MM.1S (cell line): ENCODE data around the gene CCDC63.
"Not testable (repeated sequence)": the region's sequence is repeated elsewhere in the genome, so short reads cannot be mapped to it uniquely, and the experiment has no call there.

ENCODE experiments used
- DNase-seq: peaks from one replicate; pipeline ENCODE4 v3.0.0-alpha.2; 2015
- H2AFZ ChIP-seq: fragments of 300-600 bp; sonication (generic); 2 replicates; pipeline ENCODE4 v1.6.0; 2016; ENCODE audit warnings: antibody characterized with exemption, low read length
- H3F3A ChIP-seq: fragments of 300-600 bp; sonication (generic); 2 replicates; pipeline ENCODE4 v1.6.1; 2016; ENCODE audit warnings: mild to moderate bottlenecking, antibody characterized with exemption, low read length, moderate library complexity, mixed read lengths; ENCODE audit not compliant: insufficient read depth
- H3K27ac ChIP-seq: fragments of 300-600 bp; sonication (generic); 2 replicates; pipeline ENCODE4 v1.5.1; 2016; ENCODE audit warnings: mild to moderate bottlenecking, low read length
- H3K27me3 ChIP-seq: fragments of 300-600 bp; sonication (generic); replicated peaks from 2 replicates; pipeline ENCODE4 v1.6.0; 2016; ENCODE audit warnings: low read length; ENCODE audit not compliant: insufficient read depth
- H3K36me3 ChIP-seq: fragments of 300-600 bp; sonication (generic); replicated peaks from 2 replicates; pipeline ENCODE4 v1.6.1; 2016; ENCODE audit warnings: mild to moderate bottlenecking, low read length, mixed read lengths; ENCODE audit not compliant: insufficient read depth
- H3K4me1 ChIP-seq: fragments of 300-600 bp; sonication (generic); 2 replicates; pipeline ENCODE4 v1.6.1; 2016; ENCODE audit warnings: low read length, mixed read lengths
- H3K4me2 ChIP-seq: fragments of 300-600 bp; sonication (generic); 2 replicates; pipeline ENCODE4 v1.6.0; 2016; ENCODE audit warnings: low read depth, low read length
- H3K4me3 ChIP-seq: fragments of 300-600 bp; sonication (generic); 2 replicates; pipeline ENCODE4 v1.5.1; 2016; ENCODE audit warnings: low read length, mixed read lengths
- H3K79me2 ChIP-seq: fragments of 300-600 bp; sonication (generic); 2 replicates; pipeline ENCODE4 v1.6.1; 2016; ENCODE audit warnings: mixed run types, low read length, mixed read lengths
- H3K9ac ChIP-seq: fragments of 300-600 bp; sonication (generic); 2 replicates; pipeline ENCODE4 v1.6.1; 2016; ENCODE audit warnings: low read length, mixed read lengths
- H3K9me2 ChIP-seq: fragments of 300-600 bp; sonication (generic); replicated peaks from 2 replicates; pipeline ENCODE4 v1.6.1; 2016; ENCODE audit warnings: mild to moderate bottlenecking, low read length, mixed read lengths; ENCODE audit not compliant: insufficient read depth
- H3K9me3 ChIP-seq: fragments of 300-600 bp; sonication (generic); replicated peaks from 2 replicates; pipeline ENCODE4 v1.6.1; 2016; ENCODE audit warnings: mild to moderate bottlenecking, low read length, mixed read lengths; ENCODE audit not compliant: insufficient read depth
- H4K20me1 ChIP-seq: fragments of 300-600 bp; sonication (generic); 2 replicates; pipeline ENCODE4 v1.6.1; 2016; ENCODE audit warnings: mild to moderate bottlenecking, low read length, moderate library complexity, mixed read lengths; ENCODE audit not compliant: insufficient read depth
- CTCF ChIP-seq: fragments of 300-600 bp; sonication (generic); IDR thresholded peaks from 2 replicates; pipeline ENCODE4 v1.5.1; 2016; ENCODE audit warnings: antibody characterized with exemption, low read length, mixed read lengths
- EZH2 ChIP-seq: fragments of 300-600 bp; sonication (generic); optimal IDR thresholded peaks from 2 replicates; pipeline ENCODE3; 2017; ENCODE audit warnings: low read depth, mild to moderate bottlenecking, antibody characterized with exemption, low read length, mixed read lengths
- EZH2phosphoT487 ChIP-seq: fragments of 300-600 bp; sonication (generic); IDR thresholded peaks from 2 replicates; pipeline ENCODE4 v1.6.1; 2018; ENCODE audit warnings: antibody characterized with exemption, low read length

CCDC63 gene

DNA sequence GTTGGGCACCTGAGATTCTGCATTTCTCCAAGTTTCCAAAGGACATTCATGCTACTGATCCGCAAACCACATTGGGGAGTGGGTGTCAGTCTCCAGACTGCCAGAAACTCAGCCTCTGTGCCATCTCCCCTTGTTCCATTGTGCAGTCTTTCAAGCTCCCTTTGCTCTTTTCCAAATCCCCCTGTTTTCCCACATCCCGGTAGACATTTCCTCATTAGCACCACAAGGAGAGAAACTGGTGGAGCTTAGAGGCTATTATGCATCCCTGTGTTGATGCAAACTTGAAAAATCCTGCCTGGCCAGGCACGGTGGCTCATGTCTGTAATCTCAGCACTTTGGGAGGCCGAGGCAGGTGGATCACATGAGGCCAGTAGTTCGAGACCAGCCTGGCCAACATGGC lies 10.7 kb downstream of the CCDC63 start:
- H3K4me1 ChIP-seq = no peaks in the 10 kb centered on the region
- no peaks in the 10 kb centered on the region for H3K27me3 ChIP-seq
- H3F3A ChIP-seq = no peaks in the 10 kb centered on the region
- no peak for DNase-seq
- H3K9me2 ChIP-seq = no peaks in the 10 kb centered on the region
- no peaks in the 10 kb centered on the region for H3K79me2 ChIP-seq
- H2AFZ ChIP-seq = no peak overlapping the region
- no peaks in the 10 kb centered on the region for H3K9me3 ChIP-seq
- no peaks in the 10 kb centered on the region for H4K20me1 ChIP-seq
- no peak for TF ChIP-seq EZH2
- no peak for TF ChIP-seq CTCF
- no peak for TF ChIP-seq EZH2phosphoT487
- H3K27ac ChIP-seq = no peak overlapping the region
- no peak overlapping the region for H3K9ac ChIP-seq
- H3K4me3 ChIP-seq = no peak overlapping the region
- no peaks in the 10 kb centered on the region for H3K36me3 ChIP-seq
- no peak overlapping the region for H3K4me2 ChIP-seq

DNA sequence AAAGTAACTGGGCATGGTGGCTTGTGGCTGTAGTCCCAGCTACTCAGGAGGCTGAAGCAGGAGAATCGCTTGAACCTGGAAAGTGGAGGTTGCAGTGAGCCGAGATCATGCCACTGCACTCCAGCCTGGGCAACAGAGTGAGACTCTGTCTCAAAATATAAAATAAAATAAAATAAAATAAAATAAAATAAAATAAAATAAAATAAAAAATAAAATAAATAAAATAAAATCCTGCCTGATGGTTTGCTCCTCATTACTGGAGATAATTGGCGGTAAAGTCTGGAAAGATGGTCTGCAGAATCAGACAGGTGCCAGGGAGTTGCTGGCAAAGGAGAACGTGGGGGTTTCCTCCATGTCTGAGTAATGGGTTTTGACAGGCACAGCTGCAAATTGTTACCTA lies 11.2 kb downstream of the CCDC63 start:
- not testable (repeated sequence) for H3K9ac ChIP-seq, H3K27me3 ChIP-seq, H3K36me3 ChIP-seq, H3K27ac ChIP-seq, H3K9me2 ChIP-seq, H3K4me1 ChIP-seq, DNase-seq, H2AFZ ChIP-seq, H3K4me2 ChIP-seq, H3K9me3 ChIP-seq, H3K79me2 ChIP-seq, H4K20me1 ChIP-seq, H3F3A ChIP-seq, H3K4me3 ChIP-seq

DNA sequence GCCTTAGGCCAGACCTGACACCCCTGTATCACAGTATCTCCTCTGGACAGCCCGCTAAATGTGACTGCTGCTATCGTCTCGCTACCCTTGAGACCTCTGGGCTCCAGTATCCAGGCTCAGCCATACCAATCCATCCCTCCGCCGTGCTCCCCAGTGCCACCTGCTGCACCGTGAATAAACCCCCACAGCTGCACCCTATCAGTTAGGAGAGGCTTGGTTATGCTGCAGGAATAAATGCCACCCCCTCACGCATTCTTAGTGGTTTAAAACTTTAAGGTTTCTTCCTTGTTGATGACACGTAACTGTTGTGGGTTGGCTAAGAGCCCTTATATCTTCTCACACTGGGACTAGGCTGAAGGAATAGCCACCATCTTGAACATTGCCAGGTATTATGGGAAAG lies 12.1 kb downstream of the CCDC63 start:
- DNase-seq = no peak
- Histone ChIP-seq H3F3A (no peaks in the 10 kb centered on the region), H3K9me2 (no peaks in the 10 kb centered on the region), H4K20me1 (no peaks in the 10 kb centered on the region), H3K36me3 (no peaks in the 10 kb centered on the region), H3K9me3 (no peaks in the 10 kb centered on the region), H3K27ac (no peak overlapping the region), H2AFZ (no peak overlapping the region), H3K27me3 (no peaks in the 10 kb centered on the region), H3K4me2 (no peak overlapping the region), H3K9ac (no peak overlapping the region), H3K4me3 (no peak overlapping the region), H3K79me2 (no peaks in the 10 kb centered on the region), H3K4me1 (no peaks in the 10 kb centered on the region)
- TF ChIP-seq CTCF (no peak), EZH2phosphoT487 (no peak), EZH2 (no peak)

DNA sequence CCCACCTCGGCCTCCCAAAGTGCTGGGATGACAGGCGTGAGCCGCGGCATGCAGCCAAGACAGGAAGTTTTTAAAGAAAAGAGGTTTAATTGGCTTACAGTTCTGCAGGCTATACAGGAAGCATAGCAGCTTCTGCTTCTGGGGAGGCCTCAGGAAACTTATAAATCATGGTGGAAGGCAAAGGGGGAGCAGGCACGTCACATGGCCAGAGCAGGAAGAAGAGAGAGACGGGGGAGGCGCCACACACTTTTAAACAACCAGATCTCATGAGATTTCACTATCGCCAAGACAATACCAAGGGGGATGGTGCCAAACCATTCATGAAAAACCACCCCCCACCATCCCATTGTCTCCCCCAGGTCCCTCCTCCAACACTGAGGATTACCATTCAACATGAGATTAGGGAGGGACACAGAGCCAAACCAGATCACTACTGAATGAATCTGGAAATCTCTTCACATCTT lies 14.1 kb downstream of the CCDC63 start:
- Histone ChIP-seq H3K27me3 (no peaks in the 10 kb centered on the region), H3K4me3 (no peak overlapping the region), H3K9me2 (no peaks in the 10 kb centered on the region), H3K79me2 (no peaks in the 10 kb centered on the region), H3K4me1 (no peaks in the 10 kb centered on the region), H2AFZ (no peak overlapping the region), H3K9me3 (no peaks in the 10 kb centered on the region), H3K9ac (no peak overlapping the region), H4K20me1 (no peaks in the 10 kb centered on the region), H3K36me3 (no peaks in the 10 kb centered on the region), H3K27ac (no peak overlapping the region), H3K4me2 (no peak overlapping the region), H3F3A (no peaks in the 10 kb centered on the region)
- no peak for DNase-seq
- TF ChIP-seq CTCF (no peak), EZH2phosphoT487 (no peak), EZH2 (no peak)
